DND-41 (cell line): ENCODE data around the gene SCLT1.

Experiments
- ATAC-seq: fragments of 200-7000 bp; cut with Tn5 transposase; 3 replicates; pipeline ENCODE4 v1.9.1; 2021; ENCODE audit warnings: low read depth; ENCODE audit not compliant: insufficient read depth
- DNase-seq: peaks from one replicate; pipeline ENCODE4 v3.0.0-alpha.2; 2020
- H2AFZ ChIP-seq: 2 replicates; pipeline ENCODE4 v1.6.0; 2012; ENCODE audit warnings: low read depth, low read length
- H3K27ac ChIP-seq: 2 replicates; pipeline ENCODE4 v1.5.1; 2012; ENCODE audit warnings: low read length, inconsistent platforms
- H3K27me3 ChIP-seq: fragments of 200-600 bp; sonication (generic); 2 replicates; pipeline ENCODE4 v1.6.0; 2012; ENCODE audit warnings: low read length, mild to moderate bottlenecking, inconsistent platforms; ENCODE audit not compliant: insufficient read depth, poor library complexity
- H3K36me3 ChIP-seq: 2 replicates; pipeline ENCODE4 v1.5.1; 2012; ENCODE audit warnings: low read length, inconsistent platforms; ENCODE audit not compliant: insufficient read depth
- H3K4me1 ChIP-seq: 2 replicates; pipeline ENCODE4 v1.5.1; 2012; ENCODE audit warnings: mild to moderate bottlenecking, low read length; ENCODE audit not compliant: insufficient read depth
- H3K4me2 ChIP-seq: 2 replicates; pipeline ENCODE4 v1.6.0; 2012; ENCODE audit warnings: mild to moderate bottlenecking, moderate library complexity, low read length, inconsistent platforms; ENCODE audit not compliant: insufficient read depth
- H3K4me3 ChIP-seq, 2 experiments: fragments of 200-600 bp in 1 of 2; shearing (Covaris generic) in 1 of 2; 2 replicates each; pipeline ENCODE4 v1.5.1; 2012 to 2016; ENCODE audit warnings: inconsistent platforms in 2 of 2, low read length in 2 of 2, mild to moderate bottlenecking in 2 of 2, low read depth in 1 of 2, moderate library complexity in 1 of 2
- H3K79me2 ChIP-seq: 2 replicates; pipeline ENCODE4 v1.6.0; 2012; ENCODE audit warnings: low read length, inconsistent platforms; ENCODE audit not compliant: insufficient read depth
- H3K9ac ChIP-seq: 2 replicates; pipeline ENCODE4 v1.6.0; 2012; ENCODE audit warnings: low read depth, mild to moderate bottlenecking, inconsistent platforms, low read length, moderate library complexity
- H3K9me3 ChIP-seq: 2 replicates; pipeline ENCODE4 v1.5.1; 2012; ENCODE audit warnings: low read length, moderate library complexity, mild to moderate bottlenecking, inconsistent platforms; ENCODE audit not compliant: insufficient read depth, severe bottlenecking
- H4K20me1 ChIP-seq: 2 replicates; pipeline ENCODE4 v1.6.0; 2012; ENCODE audit warnings: low read length; ENCODE audit not compliant: insufficient read depth
- CTCF ChIP-seq: IDR thresholded peaks from 2 replicates; pipeline ENCODE4 v1.5.1; 2012; ENCODE audit warnings: borderline replicate concordance, low read length, moderate library complexity, mild to moderate bottlenecking; ENCODE audit not compliant: poor library complexity, severe bottlenecking; ENCODE audit errors: extremely low read depth
- EZH2 ChIP-seq: IDR thresholded peaks from 3 replicates; pipeline ENCODE4 v1.6.1; 2012; ENCODE audit warnings: borderline replicate concordance, low read depth, mild to moderate bottlenecking, moderate library complexity, low read length, inconsistent platforms; ENCODE audit not compliant: severe bottlenecking

The SCLT1 gene

GRCh38 chr4:128980816-128981326 lies 112.5 kb downstream of the SCLT1 start:
- no peak; the same call in 2 of the 3 replicates for ATAC-seq
- Histone ChIP-seq H3K4me3 (no peak overlapping the region), H3K9ac (no peak overlapping the region), H3K27ac (no peak overlapping the region), H3K27me3 (no peaks in the 10 kb centered on the region), H3K4me2 (no peak overlapping the region), H3K9me3 (no peaks in the 10 kb centered on the region), H4K20me1 (no peaks in the 10 kb centered on the region), H2AFZ (no peak overlapping the region), H3K79me2 (no peaks in the 10 kb centered on the region), H3K4me1 (no peaks in the 10 kb centered on the region), H3K36me3 (peaks cover 4% of the 10 kb centered on the region; the same call in 1 of the 2 replicates)
- TF ChIP-seq CTCF (no peak), EZH2 (no peak)
- no peak for DNase-seq

- ATAC-seq: no peak
These were observed 113.4 kb downstream of the SCLT1 start for GRCh38 chr4:128979934-128980333.

GRCh38 chr4:128978985-128979384 lies 114.4 kb downstream of the SCLT1 start:
- H3K4me3 ChIP-seq: no peak overlapping the region
- H4K20me1 ChIP-seq: no peaks in the 10 kb centered on the region
- no peak overlapping the region for H2AFZ ChIP-seq
- ATAC-seq (no peak), DNase-seq (no peak)
- no peaks in the 10 kb centered on the region for H3K27me3 ChIP-seq
- TF ChIP-seq EZH2: no peak
- no peak for TF ChIP-seq CTCF
- no peaks in the 10 kb centered on the region for H3K79me2 ChIP-seq
- H3K4me1 ChIP-seq: no peaks in the 10 kb centered on the region
- H3K9ac ChIP-seq: no peak overlapping the region
- H3K4me2 ChIP-seq: no peak overlapping the region
- H3K27ac ChIP-seq: no peak overlapping the region
- H3K36me3 ChIP-seq: peaks cover 2% of the 10 kb centered on the region; the same call in 1 of the 2 replicates
- no peaks in the 10 kb centered on the region for H3K9me3 ChIP-seq

More at GRCh38 chr4:128979934-128980333, 113.4 kb downstream of the SCLT1 start:
- Histone ChIP-seq H3K27ac (no peak overlapping the region), H4K20me1 (no peaks in the 10 kb centered on the region), H3K4me1 (no peaks in the 10 kb centered on the region), H3K9me3 (no peaks in the 10 kb centered on the region), H3K4me3 (no peak overlapping the region), H3K36me3 (peaks cover 2% of the 10 kb centered on the region; the same call in 1 of the 2 replicates), H3K27me3 (no peaks in the 10 kb centered on the region), H3K9ac (no peak overlapping the region), H3K4me2 (no peak overlapping the region), H2AFZ (no peak overlapping the region), H3K79me2 (no peaks in the 10 kb centered on the region)
- no peak for DNase-seq
- TF ChIP-seq EZH2 (no peak), CTCF (no peak)
